SK-N-MC (cell line): Measurements from ENCODE around the gene KNTC1.
"Not testable (repeated sequence)": the region's sequence is repeated elsewhere in the genome, so short reads cannot be mapped to it uniquely, and the experiment has no call there.

Experiments
- DNase-seq: peaks from one replicate; pipeline ENCODE4 v3.0.0-alpha.2; 2011; ENCODE audit warnings: low read depth, low spot score
- H3K27ac ChIP-seq: fragments of 200-600 bp; sonication (generic); 2 replicates; pipeline ENCODE4 v1.5.1; 2016; ENCODE audit warnings: mixed run types
- H3K36me3 ChIP-seq: fragments of 200-600 bp; sonication (generic); 2 replicates; pipeline ENCODE4 v1.6.1; 2017; ENCODE audit warnings: antibody characterized with exemption, low read length, mixed read lengths; ENCODE audit not compliant: insufficient read depth
- H3K4me3 ChIP-seq: fragments of 200-600 bp; sonication (generic); 2 replicates; pipeline ENCODE4 v1.5.1; 2016
- H3K9ac ChIP-seq: fragments of 200-600 bp; sonication (generic); 2 replicates; pipeline ENCODE4 v1.8.0; 2017; ENCODE audit warnings: mixed run types, mixed read lengths; ENCODE audit not compliant: insufficient read length
- H3K9me3 ChIP-seq: fragments of 200-600 bp; sonication (generic); 2 replicates; pipeline ENCODE4 v1.6.1; 2017; ENCODE audit warnings: low read depth, mild to moderate bottlenecking, antibody characterized with exemption, low read length, moderate library complexity, mixed read lengths
- EZH2 ChIP-seq: fragments of 200-600 bp; sonication (generic); IDR thresholded peaks from one replicate; pipeline ENCODE4 v1.6.1; 2017; ENCODE audit warnings: antibody characterized with exemption
- FOXP2 ChIP-seq: optimal IDR thresholded peaks from 2 replicates; pipeline ENCODE3; 2011; ENCODE audit warnings: mild to moderate bottlenecking, moderate library complexity; ENCODE audit not compliant: insufficient read depth; ENCODE audit errors: extremely low read length, control extremely low read depth
- POLR2AphosphoS5 ChIP-seq: IDR thresholded peaks from 2 replicates; pipeline ENCODE4 v1.6.1; 2012; ENCODE audit warnings: mild to moderate bottlenecking, low read depth, low read length, borderline replicate concordance

Gene KNTC1

DNA sequence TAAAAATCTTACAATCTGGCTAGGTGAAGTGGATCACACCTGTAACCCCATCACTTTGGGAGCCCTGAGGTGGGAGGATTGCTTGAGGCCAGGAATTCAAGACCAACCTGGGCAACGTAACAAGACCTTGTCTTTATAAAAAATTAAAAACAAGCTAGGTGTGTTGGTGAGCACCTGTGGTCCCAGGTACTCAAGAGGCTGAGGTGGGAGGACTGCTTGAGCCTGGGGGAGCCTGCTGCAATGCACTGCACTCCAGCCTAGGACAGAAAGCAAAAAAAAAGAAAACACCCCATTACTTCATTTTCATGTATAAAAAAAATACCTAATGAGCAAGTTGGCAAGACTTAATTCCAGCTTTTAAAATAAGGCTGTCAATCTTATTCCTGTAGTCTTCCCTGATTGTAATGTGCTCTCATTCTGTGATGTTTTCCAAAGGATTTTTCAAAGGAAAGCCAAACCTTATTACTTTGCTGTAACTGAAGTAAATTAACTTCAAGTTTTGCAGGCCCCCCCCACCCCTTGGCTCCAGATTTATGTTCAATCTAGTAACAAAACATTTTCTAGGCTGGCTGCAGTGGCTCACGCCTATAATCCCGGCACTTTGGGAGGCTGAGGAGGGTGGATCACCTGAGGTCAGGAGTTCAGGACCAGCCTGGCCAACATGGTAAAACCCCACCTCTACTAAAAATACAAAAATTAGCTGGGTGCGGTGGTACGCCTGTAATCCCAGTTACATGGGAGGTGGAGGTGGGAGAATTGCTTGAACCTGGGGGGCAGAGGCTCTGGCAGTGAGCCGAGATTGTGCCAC, 23.1 kb upstream of the KNTC1 start:
- H3K27ac ChIP-seq, result no peak overlapping the region; the same call in 1 of the 2 replicates
- H3K9ac ChIP-seq, result no peak overlapping the region
- H3K36me3 ChIP-seq, result peaks cover 65% of the 10 kb centered on the region
- H3K4me3 ChIP-seq, result no peak overlapping the region
- TF ChIP-seq POLR2AphosphoS5, result no peak; the same call in 1 of the 2 replicates
- TF ChIP-seq FOXP2, result no peak
- DNase-seq, result no peak
- H3K9me3 ChIP-seq, result no peaks in the 10 kb centered on the region

DNA sequence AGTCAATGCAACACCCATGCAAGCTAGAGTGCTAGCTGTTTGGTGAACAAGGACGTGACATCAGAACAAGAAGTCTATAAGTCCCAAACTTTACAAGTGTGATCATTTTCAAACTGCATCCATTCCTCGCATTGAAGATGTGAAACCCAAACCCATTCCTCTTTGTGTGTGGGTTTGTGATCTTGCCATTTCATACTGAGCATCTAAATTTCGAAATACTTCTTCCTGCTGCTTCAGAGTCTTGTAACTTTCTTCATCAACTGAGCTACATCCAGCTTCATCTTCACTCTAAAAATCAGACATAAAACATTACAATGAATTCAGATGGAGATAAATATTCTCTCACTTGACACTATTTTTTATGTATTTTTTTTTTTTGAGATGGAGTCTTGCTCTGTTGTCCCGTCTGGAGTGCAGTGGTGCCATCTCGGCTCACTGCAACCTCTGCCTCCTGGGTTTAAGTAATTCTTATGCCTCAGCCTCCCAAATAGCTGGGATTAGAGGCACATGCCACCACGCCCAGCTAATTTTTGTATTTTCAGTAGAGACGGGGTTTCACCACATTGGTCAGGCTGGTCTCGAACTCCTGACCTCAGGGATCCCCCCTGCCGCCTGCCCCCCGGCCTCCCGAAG, 21.5 kb upstream of the KNTC1 start:
- Histone ChIP-seq H3K27ac (peak overlapping the region; percentile 39), H3K9ac (no peak overlapping the region), H3K4me3 (no peak overlapping the region), H3K36me3 (peaks cover 80% of the 10 kb centered on the region), H3K9me3 (no peaks in the 10 kb centered on the region)
- no peak for DNase-seq
- TF ChIP-seq FOXP2, result no peak

DNA sequence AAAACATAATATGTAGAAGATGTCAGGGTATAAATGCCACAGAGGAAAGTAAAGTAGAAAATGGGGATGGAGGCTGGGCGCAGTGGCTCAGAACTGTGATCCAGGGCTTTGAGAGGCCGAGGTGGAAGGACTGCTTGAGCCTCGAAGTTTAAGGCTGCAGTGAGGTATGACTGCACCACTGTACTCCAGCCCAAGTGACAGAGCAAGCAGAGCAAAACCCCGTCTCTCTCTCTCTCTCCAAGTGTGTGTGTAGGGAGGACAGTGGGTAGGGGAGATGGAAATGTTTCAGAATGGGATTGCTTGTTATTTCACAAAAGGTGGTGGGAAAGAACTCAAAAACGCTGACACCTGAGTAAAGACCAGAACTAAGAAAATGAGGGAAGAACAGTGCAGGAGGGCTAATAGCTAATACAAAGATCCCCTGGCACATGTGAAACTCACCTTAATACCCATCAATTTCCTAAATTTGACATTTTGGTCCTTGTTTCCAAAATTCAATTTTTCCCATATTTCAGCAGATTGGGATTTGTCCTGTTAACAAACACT, 20.6 kb upstream of the KNTC1 start:
- no peak overlapping the region for H3K4me3 ChIP-seq
- H3K9me3 ChIP-seq, result no peaks in the 10 kb centered on the region
- TF ChIP-seq EZH2 (no peak), POLR2AphosphoS5 (no peak), FOXP2 (no peak)
- H3K36me3 ChIP-seq, result peaks cover 88% of the 10 kb centered on the region
- H3K9ac ChIP-seq, result no peak overlapping the region
- no peak for DNase-seq
- H3K27ac ChIP-seq, result no peak overlapping the region; the same call in 1 of the 2 replicates

DNA sequence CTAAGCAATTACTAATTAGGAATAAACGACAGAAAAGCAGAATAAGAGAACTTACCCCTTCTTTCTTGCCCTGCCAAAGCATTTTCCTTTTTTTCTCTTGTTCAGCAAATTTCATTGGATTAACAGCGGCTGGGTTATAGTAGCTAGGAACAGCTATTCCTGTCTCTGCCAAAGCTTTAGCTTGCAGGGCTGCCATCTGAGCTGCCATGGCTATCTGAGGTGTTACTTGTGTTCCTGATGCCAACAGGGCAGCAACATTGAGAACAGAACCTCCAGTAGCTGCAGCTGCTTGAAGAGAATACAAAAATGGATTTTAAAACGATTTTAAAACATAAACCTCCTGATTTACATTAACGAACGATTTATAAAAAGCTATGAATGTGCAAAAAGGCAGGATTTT, 18.9 kb upstream of the KNTC1 start:
- Histone ChIP-seq H3K9me3 (no peaks in the 10 kb centered on the region), H3K36me3 (peaks cover 97% of the 10 kb centered on the region), H3K4me3 (no peak overlapping the region), H3K9ac (no peak overlapping the region), H3K27ac (peak overlapping the region; percentile 45)
- no peak for TF ChIP-seq FOXP2
- TF ChIP-seq POLR2AphosphoS5, result no peak
- TF ChIP-seq EZH2, result no peak
- DNase-seq, result no peak

DNA sequence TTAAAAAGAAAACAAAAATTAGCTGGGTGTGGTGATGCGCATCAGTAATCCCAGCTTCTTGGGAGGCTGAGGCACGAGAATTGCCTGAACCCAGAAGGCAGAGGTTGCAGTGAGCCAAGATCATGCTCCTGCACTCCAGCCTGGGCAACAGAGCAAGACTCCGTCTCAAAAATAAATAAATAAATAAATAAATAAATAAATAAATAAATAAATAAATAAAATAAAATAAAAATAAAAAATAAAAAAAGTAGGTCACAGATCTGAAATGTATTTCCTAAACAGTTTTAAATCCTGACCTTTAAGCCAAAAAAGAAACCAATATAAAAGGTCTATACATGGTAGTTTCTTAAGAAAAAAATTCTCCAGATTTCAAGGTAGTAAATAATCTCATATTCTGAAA, 14.0 kb upstream of the KNTC1 start:
- H3K27ac ChIP-seq, H3K4me3 ChIP-seq, H3K9ac ChIP-seq, H3K9me3 ChIP-seq, DNase-seq: not testable (repeated sequence)
- H3K36me3 ChIP-seq, result peaks cover 98% of the 10 kb centered on the region

DNA sequence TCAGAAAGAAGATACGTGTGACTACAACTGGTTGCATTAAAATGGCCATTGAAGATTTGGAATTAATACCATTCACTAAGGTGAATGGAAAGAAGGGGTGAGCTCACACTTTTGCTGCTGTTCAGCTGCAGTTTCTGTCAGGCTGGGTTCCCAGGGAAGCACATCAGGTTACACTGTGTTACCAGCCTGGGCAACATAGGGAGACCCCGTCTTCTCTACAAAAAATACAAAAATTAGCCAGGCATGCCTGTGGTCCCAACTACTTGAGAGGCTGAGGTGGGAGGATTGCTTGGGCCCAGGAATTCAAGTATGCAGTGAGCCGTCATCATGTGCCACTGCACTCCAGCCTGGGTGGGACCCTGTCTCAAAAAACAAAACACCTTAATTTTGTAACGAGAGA, 13.4 kb upstream of the KNTC1 start:
- no peak overlapping the region for H3K27ac ChIP-seq
- H3K4me3 ChIP-seq, result no peak overlapping the region
- no peak for TF ChIP-seq POLR2AphosphoS5
- H3K9ac ChIP-seq, result no peak overlapping the region
- H3K36me3 ChIP-seq, result peaks cover 98% of the 10 kb centered on the region
- no peak for DNase-seq
- H3K9me3 ChIP-seq, result no peaks in the 10 kb centered on the region

DNA sequence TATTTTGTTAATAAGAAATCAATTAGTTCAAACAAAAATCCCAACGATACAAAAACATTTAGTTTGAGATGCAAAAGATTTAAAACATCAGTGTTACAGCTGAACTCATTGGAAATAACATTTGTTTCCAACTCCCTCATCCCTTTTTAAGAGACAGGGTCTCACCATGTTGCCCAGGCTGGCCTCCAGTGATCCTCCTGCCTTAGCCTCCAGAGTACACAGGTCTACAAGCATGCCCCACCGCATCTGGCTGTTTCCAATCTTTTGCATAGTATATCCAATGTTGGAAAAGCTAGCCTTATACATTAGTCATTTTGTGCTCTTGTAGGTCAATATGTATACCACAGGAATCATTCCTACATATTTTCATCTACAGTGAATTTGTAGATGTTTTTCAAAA, 11.8 kb upstream of the KNTC1 start:
- no peak for DNase-seq
- H3K4me3 ChIP-seq, result no peak overlapping the region
- TF ChIP-seq EZH2 (no peak), POLR2AphosphoS5 (no peak), FOXP2 (no peak)
- H3K36me3 ChIP-seq, result peaks cover 98% of the 10 kb centered on the region
- H3K9ac ChIP-seq, result no peak overlapping the region
- no peak overlapping the region for H3K27ac ChIP-seq
- H3K9me3 ChIP-seq, result no peaks in the 10 kb centered on the region

DNA sequence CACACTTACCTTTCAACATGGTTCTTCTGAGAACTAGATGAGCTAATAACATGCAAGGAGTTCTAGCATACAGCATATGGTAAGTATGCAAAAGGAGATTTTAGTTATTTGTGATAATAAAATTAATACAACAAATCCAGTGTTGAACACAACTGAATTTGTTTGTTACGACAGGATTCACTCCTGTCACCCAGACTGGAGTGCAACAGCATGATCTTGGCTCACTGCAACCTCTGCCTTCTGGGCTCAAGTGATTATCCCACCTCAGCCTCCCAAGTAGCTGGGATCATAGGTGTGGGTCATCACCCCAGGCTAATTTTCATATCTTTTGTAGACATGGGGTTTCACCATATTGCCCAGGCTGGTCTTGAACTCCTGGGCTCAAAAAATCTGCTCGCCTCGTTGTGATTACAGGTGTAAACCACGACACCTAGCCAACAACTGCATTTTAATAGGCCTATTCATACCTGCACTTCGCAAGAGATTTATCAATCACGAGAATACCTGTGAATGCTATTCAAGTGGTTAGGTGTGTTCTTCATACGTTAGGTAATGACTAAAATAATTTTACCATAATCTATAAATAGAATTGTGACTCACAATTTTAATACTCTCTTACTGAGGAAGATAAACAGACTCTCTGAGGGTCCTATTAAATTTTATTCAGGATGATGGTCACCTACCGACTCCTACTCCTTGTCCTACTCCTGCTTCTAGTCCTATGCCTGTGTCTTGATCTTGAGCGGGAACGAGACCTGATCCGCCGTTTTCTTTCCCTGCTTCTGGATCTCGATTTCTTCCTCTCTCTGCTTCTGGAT, 10.3 kb upstream of the KNTC1 start:
- Histone ChIP-seq H3K9ac (no peak overlapping the region), H3K36me3 (peaks cover 98% of the 10 kb centered on the region), H3K9me3 (no peaks in the 10 kb centered on the region), H3K27ac (0 out of 2 replicates have a peak overlapping the region, but pooled peaks have one; percentile 1), H3K4me3 (no peak overlapping the region)
- no peak for DNase-seq
- no peak for TF ChIP-seq FOXP2
- TF ChIP-seq POLR2AphosphoS5, result no peak; the same call in 1 of the 2 replicates
- TF ChIP-seq EZH2, result no peak
